SK-MEL-5 (cell line): ENCODE results near the gene APPBP2. TPM values are rescaled to one million over a fixed set of nuclear protein-coding genes. Genes with fewer than 3 reads are reported as not detected.
"Not testable (repeated sequence)": the region's sequence is repeated elsewhere in the genome, so short reads cannot be mapped to it uniquely, and the experiment has no call there.

Source experiments
- DNase-seq: peaks from one replicate; pipeline ENCODE4 v3.0.0-alpha.2; 2016; ENCODE audit warnings: low read depth, low spot score
- in situ Hi-C: cut with HindIII; loops from 2 replicates; pipeline ENCODE4 v1.10.0; 2016; ENCODE audit warnings: low sequenced_read_pairs, high pct_unique_total_duplicates, low pct_unique_long_range_greater_than_20kb
- total RNA-seq: library from RNA; depleted of rRNA; stranded (reverse); fragments of >200 nt; shearing (Covaris generic); gene quantifications from 2 replicates; pipeline ENCODE4 v1.2.3, GENCODE V29; 2014

The APPBP2 gene
- total RNA-seq, 1 experiment from 2014 or later = 68.1 TPM

DNA sequence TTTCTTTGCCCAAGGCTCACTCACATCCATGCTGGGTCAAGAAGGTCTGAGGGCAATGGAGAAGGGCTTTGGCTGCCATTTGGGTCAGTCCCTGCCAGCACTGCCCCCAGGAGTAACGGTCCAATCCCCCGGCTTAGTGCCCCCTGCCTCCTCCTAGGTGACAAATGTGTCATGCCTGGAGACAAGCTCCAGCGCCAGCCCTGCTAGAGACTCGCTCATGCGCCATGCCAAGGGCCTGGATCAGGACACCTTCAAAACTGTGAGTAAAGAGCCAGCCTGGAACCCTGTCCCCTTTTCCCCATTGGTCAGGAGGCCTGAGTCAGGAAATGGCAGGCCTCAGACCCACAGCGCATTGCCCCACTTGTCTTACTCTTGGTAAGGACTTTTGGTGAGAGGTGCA is 100.4 kb downstream of the APPBP2 start:
- in situ Hi-C loops = no loop called here

DNA sequence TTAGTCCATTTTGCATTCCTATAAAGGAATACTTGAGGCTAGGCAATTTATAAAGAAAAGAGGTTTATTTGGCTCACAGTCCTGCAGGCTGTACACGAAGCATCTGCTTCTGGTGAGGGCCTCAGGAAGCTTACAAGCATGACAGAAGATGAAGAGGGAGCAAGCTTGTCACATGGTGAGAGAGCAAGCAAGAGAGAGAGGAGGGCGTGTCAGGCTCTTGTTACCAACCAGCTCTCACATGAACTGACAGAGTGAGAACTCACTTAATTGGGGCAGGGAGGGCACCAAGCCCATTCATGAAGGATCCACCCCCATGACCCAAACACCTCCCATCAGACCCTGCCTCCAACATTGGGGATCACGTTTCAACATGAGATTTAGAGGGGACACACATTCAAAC is 102.2 kb downstream of the APPBP2 start:
- no peak for DNase-seq
- in situ Hi-C loops = no loop called here

More for the DNA sequence above, 100.4 kb downstream of the APPBP2 start:
- no peak for DNase-seq

DNA sequence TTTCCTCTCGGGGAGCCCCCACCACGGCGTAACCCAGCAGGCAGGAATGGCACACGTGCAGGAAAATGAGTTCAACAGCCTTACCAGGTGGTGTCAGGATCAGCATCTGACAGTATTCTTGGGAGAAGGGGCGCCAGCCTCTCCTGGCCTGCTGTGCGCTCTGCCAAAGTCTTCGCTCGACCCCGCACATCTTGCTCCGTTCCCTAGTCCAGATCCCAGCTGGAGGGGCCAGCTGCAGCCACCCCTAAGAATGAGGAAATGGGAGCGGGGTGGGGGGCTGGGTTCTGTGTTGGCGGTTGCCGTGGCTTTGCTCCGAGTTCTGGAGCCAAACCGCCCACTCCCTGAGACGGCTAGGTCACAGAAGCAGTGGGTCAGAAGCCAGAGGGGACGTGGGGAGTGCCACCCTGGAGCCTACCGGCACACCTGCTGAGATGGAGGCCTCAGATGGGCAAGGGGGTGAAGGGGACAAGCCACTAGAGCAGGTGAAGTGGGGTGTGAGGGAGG is 103.8 kb downstream of the APPBP2 start, which contains the start of gene CHCT1:
TSS of gene CHCT1 (plus strand) at position 328 of the 504 bp plus-strand sequence. CDS start at position 432, 104 bp downstream.
- DNase-seq = no peak
- in situ Hi-C loops = no loop called here

DNA sequence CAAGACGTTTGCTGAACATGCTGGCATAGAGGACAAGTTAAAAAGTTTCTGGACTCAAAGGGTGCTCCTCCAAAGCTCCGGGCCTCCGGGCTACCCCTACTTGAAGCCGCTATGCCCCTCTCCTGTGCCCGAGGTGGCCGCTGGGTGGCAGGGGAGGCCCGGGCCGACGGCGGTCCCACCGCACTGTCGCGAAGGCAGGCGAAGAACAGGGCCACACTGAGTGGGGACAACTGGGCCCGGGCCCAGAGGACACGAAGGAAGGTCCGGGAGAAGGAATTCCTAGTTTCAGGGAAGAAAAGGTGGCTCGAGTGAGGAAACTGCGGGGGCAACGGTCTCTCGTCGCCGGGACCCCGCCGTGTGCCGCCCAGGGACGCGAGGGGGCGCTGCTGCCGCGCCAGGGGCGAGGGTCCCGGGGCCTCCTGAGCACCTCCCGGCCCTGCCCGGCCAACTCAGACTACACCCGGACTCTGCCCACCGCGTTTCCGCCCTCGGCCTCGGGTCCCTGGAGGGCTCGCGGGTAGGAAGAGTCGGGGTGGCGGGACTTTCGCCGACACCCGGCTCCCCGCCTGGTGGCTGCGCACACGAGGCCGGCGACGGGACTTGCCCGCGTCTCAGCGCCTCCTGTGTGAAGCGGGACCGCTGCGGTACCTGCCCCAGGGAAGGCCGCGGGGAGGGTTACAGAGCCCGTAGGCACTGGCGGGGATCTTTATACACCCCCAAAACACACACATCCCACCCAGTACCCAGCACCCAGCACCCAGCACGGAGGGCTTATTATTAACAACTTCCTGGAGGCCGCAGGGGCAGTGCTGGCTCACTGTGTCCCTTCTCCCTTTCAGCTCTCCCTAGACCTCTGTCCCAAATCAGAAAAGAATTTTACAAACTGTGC is 104.5 kb downstream of the APPBP2 start:
- in situ Hi-C loops = no loop called here
- DNase-seq = peak; percentile 72

DNA sequence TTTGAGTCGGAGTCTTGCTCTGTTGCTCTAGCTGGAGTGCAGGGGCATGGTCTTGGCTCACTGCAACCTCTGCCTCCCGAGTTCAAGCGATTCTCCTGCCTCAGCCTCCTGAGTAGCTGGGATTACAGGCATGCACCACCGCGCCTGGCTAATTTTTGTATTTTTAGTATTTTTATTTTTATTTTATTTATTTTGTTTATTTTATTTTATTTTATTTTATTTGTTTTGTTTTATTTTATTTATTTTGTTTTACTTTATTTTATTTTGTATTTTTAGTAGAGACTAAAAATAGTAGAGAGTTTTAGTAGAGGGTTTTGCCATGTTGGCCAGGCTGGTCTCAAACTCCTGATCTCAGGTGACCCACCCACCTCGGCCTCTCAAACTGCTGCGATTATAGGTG is 106.2 kb downstream of the APPBP2 start:
- in situ Hi-C loops, DNase-seq: not testable (repeated sequence)

DNA sequence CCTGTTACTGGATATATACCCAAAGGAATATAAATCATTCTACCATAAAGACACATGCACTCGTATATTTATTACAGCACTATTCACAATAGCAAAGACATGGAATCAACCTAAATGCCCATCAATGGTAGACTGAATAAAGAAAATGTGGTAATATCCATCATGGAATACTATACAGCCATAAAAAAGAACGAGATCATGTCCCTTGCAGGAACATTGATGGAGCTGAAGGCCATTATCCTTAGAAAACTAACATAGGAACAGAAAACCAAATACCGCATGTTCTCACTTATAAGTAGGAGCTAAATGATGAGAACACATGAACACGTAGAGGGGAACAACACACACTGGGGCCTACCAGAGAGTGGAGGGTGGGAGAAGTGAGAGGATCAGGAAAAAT is 107.0 kb downstream of the APPBP2 start:
- DNase-seq, in situ Hi-C loops: not testable (repeated sequence)

DNA sequence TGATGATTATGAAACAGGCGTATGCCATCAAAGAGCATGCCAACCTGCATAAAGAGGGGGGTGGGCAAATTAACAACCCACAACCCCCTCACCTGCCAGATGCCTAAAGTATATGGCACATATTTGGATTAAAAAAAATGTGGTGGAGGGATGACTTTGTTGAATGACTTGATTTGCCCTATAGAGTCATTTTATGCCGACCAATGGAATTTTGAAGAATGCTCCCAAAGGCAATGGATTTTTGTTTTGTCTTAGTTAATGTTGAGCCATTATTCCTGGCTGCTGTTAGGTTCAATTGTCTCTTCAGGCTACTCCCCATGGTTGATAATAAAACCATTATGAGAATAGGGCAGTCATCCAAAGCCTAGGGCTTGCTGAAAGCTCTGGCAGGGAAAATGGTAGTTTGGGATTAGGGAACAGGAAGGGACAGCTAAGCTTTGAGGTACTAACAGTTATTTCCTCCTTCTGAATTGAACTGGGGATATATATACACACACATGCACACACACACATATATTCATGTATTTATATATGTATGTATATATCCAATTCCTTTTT is 109.6 kb downstream of the APPBP2 start:
- DNase-seq = peak; percentile 69
- in situ Hi-C loops = no loop called here

DNA sequence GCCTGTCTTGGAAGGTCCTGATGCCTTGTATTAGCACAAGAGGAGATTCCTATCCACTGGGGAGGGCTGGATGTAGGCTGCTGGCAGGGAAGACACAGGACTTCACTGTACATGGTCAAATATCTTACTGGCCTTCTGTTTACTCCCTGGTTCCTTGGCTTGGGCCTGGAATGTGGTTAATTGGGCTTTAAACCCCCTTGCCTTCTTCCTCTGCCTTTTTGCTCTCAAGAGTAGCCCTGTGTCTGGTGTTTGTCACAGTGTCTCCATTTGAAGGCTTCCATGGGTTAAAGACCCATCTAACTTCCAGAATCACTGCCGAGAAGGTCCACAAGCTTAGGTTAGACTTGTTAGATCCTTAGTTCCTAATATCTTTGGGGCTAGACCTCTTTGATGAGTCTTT is 110.9 kb downstream of the APPBP2 start:
- no peak for DNase-seq
- in situ Hi-C loops = no loop called here

DNA sequence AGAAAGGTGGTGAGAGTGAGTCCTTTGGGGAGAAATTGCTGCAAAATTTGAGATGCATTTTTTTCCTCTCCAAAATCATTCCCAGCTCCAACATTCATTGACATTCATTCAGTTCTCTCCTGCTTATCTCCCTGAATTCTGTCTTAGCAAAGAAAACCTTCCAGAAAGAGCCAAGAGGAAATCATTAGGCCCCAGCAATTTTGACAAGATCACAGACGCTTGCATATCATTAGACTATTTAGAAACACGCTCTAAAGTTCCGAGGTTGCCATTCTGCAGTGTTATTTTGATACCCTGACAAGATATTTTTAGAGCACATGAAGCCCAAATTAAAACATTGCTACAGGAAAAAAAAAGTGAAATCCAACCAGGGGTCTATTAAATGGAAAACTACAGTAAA is 113.3 kb downstream of the APPBP2 start:
- in situ Hi-C loops = no loop called here
- no peak for DNase-seq

DNA sequence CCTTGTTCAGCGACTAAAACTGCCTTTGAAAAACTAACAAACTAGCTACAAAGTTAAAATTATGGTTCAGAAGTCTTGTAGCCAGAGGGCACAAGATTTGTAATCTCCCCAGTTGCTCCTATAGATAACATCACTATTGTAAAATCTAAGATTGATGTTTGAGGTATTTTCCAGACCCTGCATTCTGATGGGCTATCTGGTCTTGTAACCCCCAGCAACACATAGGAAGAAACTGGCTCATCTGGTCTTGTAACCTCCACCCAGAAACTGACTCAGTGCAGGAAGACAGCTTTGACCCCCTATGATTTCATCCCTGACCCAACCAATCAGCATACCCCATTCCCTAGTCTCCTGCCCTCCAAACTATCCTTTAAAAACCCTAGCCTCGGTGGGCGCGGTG is 116.0 kb downstream of the APPBP2 start:
- in situ Hi-C loops = no loop called here
- DNase-seq = no peak

DNA sequence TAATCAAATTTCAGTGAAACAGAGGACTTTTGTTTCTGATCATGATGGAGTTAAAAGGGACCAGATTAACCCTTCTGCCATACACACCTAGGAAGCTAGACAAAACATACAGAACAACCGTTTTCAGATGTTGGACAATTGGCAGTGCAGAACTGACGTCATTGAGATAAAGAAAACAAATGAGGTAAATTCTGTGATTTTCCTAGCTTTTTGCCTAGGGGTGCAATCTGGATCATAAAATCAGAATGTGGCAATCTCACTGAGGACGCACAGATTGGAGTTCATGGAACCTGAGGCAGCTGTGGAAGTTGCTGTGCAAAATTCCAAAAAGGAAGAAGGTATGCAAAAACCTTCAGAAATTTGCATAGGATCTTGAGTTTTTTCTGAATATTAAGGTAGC is 119.2 kb downstream of the APPBP2 start:
- in situ Hi-C loops = no loop called here
- no peak for DNase-seq

DNA sequence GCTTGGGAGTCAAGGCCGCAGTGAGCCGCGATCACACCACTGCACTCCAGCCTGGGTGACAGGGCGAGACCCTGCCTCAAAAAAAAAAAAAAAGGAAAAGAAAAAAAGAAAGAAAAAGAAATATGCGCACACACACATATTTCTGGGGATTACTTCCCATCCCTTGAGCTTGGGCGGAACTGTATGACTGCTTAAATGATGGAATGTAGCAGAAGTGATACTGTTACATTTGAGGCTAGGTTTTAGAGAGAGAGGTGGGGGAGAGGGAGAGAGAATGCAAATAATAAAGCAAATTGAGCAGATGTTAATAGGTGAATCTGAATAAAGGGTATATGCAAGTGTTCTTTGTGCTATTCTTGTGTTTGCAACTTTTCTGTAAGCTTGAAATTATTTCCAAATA is 122.1 kb downstream of the APPBP2 start:
- in situ Hi-C loops = no loop called here
- DNase-seq = no peak

DNA sequence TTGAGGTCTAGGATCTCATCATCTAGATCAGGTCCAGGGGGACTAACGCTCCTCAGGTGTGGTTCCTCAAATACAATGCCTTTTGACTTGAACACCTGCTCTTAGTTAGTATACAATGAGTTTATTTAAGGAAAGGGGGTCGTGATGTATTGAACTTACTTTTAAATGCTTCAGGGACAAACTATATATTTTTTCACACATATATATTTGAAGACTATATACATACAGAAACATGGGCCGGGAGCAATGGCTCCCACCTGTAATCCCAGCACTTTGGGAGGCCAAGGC is 122.6 kb downstream of the APPBP2 start:
- DNase-seq = no peak
- in situ Hi-C loops = no loop called here

DNA sequence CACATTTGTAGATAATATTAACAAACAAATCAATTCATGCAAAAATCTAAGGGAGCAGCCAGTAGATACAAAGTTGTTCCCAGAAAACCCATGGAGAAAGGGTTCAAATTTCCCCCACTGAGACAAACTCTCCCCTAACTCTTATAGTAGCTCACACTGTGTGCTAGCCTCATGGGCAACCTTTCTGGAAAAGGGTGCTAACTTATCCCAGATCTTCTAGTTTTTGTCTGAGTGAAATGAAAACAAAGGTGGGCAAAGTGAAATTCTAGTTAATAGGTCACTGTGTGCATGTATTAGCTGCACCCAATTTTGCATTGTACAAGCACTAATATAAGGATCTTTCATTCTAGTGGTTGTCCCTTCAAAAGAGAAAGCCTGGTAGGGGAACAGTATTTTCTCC is 124.2 kb downstream of the APPBP2 start:
- DNase-seq = no peak
- in situ Hi-C loops = no loop called here

DNA sequence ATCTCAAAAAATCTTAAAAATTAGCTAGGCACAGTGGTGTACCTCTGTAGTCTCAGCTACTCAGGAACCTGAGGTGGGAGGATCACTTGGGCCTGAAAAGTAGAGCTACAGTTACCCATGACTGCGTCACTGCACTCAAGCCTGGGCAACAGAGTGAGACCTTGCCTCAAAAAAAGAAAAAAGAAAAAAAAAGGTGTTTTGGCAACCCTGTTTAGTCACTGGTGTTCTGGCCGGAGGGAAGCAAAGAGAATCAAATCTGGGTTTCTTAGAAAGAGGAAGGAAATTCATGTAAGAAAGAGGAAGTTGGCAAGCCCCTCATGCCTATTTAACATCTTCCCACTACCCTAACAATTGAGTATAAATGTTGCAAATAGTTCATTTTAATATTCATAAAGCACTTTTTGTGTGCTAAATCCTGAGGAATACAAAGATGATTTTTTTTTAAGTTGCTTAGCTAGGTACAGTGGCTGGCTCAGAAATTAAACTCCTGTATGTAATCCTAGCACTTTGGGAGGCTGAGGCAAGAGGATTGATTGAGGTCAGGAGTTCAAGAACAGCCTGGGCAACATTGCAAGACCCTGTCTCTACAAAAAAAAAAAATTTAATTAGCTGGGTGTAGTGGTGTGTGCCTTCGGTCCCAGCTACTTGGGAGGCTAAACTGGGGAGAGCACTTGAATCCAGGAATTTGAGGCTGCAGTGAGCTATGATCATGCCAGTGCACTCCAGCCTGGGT is 127.6 kb downstream of the APPBP2 start:
- no peak for DNase-seq
- in situ Hi-C loops = no loop called here

DNA sequence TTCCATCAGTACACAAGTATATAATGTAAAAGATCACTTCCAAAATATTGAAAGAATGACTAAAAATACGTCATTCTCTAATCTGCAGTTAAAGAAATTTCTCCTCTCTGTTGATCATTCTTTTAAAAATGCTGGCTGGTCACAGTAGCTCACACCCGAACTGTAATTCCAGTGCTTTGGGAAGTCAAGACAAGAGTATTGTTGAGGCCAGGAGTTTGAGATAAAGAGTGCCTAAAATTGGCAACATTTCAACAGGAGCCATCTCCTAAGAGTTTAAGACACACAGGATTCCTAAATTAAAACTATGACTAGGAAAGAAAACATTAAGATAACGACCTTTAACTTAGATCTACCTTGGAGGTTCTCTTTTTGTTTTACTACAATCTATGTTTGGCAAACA is 129.6 kb downstream of the APPBP2 start:
- in situ Hi-C loops = no loop called here
- no peak for DNase-seq

DNA sequence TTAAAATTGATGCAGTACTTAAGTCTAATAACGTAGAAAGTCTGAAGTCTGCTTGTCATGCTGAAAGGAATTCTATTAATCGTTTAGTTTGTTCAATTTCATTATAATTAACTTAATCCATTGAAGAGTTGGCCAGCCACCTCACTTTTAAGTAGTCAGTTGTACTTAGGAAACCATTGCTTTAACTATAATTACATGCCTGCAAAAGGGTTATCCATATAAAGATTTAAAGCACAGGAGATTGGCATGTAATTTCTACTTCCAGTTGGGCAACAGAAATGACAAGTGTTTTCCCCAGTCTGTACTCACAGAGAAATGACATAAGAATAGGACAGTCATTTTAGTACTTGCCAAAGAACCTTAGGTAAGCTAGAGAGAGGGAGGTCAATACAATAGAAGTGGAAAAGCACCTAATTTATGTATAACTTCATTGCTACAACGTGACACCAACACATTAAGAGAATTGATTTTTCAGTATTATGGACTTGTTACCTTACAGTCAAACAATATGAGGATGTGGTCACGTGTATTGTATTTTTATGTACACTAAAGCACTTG is 130.5 kb downstream of the APPBP2 start:
- in situ Hi-C loops = no loop called here
- no peak for DNase-seq
